HepG2 (cell line): Measurements from ENCODE around the gene CHRNB2. TPM values are rescaled to one million over a fixed set of nuclear protein-coding genes. Genes with fewer than 3 reads are reported as not detected.

Experiments used
- AFF4 ChIP-seq: sonication (generic); formaldehyde crosslinking; IDR thresholded peaks from 2 replicates; pipeline ENCODE4 v1.4.0; 2020; ENCODE audit warnings: missing genetic modification reagents
- CREM ChIP-seq, 2 experiments: sonication (generic) in 1 of 2; formaldehyde crosslinking in 1 of 2; IDR thresholded peaks; 2 replicates each; pipeline versions ENCODE4 v1.4.0 to v1.6.1; 2016 to 2020; ENCODE audit warnings: antibody characterized with exemption in 1 of 2, mild to moderate bottlenecking in 1 of 2, missing genetic modification reagents in 1 of 2
- DNMT3B ChIP-seq: conservative IDR thresholded peaks from 2 replicates; pipeline ENCODE4 v1.6.1; 2016; ENCODE audit warnings: missing biosample characterization, control low read depth
- FOXO4 ChIP-seq: sonication (generic); formaldehyde crosslinking; conservative IDR thresholded peaks from 2 replicates; pipeline ENCODE4 v1.8.1; 2023; ENCODE audit warnings: missing genetic modification reagents
- KDM4B ChIP-seq: sonication (generic); formaldehyde crosslinking; IDR thresholded peaks from 2 replicates; pipeline ENCODE4 v1.4.0; 2020; ENCODE audit warnings: missing genetic modification reagents
- MEIS2 ChIP-seq: sonication (generic); formaldehyde crosslinking; IDR thresholded peaks from 2 replicates; pipeline ENCODE4 v1.9.0; 2021; ENCODE audit warnings: mild to moderate bottlenecking, missing genetic modification reagents
- RBM22 ChIP-seq: fragments of 200-400 bp; formaldehyde crosslinking; optimal IDR thresholded peaks from 2 replicates; pipeline ENCODE3; 2017; ENCODE audit warnings: mild to moderate bottlenecking, low read length, moderate library complexity
- SALL1 ChIP-seq: sonication (generic); formaldehyde crosslinking; IDR thresholded peaks from 2 replicates; pipeline ENCODE4 v1.8.0; 2022; ENCODE audit warnings: mild to moderate bottlenecking, missing genetic modification reagents
- ZFP36L2 ChIP-seq: sonication (generic); formaldehyde crosslinking; IDR thresholded peaks from 2 replicates; pipeline ENCODE4 v1.4.0; 2020; ENCODE audit warnings: missing genetic modification reagents
- ZNF234 ChIP-seq: sonication (generic); formaldehyde crosslinking; conservative IDR thresholded peaks from 2 replicates; pipeline ENCODE4 v1.5.1; 2020; ENCODE audit warnings: mild to moderate bottlenecking, missing genetic modification reagents
- ZNF280D ChIP-seq: sonication (generic); formaldehyde crosslinking; IDR thresholded peaks from 2 replicates; pipeline ENCODE4 v1.5.1; 2020; ENCODE audit warnings: mild to moderate bottlenecking, missing genetic modification reagents
- ZNF563 ChIP-seq: sonication (generic); formaldehyde crosslinking; IDR thresholded peaks from 2 replicates; pipeline ENCODE4 v1.8.0; 2022; ENCODE audit warnings: mild to moderate bottlenecking, moderate library complexity, missing genetic modification reagents
- ZNF775 ChIP-seq: sonication (generic); formaldehyde crosslinking; IDR thresholded peaks from 2 replicates; pipeline ENCODE4 v1.4.0; 2020; ENCODE audit warnings: missing genetic modification reagents, mild to moderate bottlenecking, moderate library complexity, borderline replicate concordance
- polyA plus RNA-seq, 8 experiments: library from polyadenylated mRNA; depleted of rRNA in 3 of 8; stranded (reverse) in 7 of 8; unstranded in 1 of 8; fragments of >200 nt; fragmentation: Illumina TruSeq in 4 of 8; extraction: Trizol in 4 of 8; gene quantifications; 2 replicates each; pipeline versions ENCODE4 v1.2.1 to v1.2.3, GENCODE V29; 2011 to 2016; ENCODE audit warnings: low read depth in 4 of 8, missing spikeins in 1 of 8, mixed read lengths in 1 of 8; ENCODE audit not compliant: insufficient read depth in 1 of 8
- total RNA-seq, 5 experiments: library from RNA; depleted of rRNA; stranded (reverse); fragments of >200 nt; fragmentation: Illumina TruSeq; extraction: Trizol; gene quantifications; 2 replicates each; pipeline ENCODE4 v1.2.3, GENCODE V29; 2016; ENCODE audit warnings: low read depth in 1 of 5

CHRNB2 gene
- total and polyA plus RNA-seq, 2 of the 13 experiments (the other 11 are each of a cell fraction or from before 2014, with no cell fraction given): 0.03 to 0.07 TPM

- TF ChIP-seq ZNF775 (peak; percentile 77; the same call in 1 of the 2 replicates), ZNF563 (peak; percentile 99), ZNF234 (peak; percentile 93), CREM (IDR thresholded peaks at IDR 0.05) (peak; percentile 71), CREM (CRISPR knock-in tag; IDR thresholded peaks at IDR 0.05) (no peak), DNMT3B (CRISPR knock-in tag) (peak; percentile 98), ZFP36L2 (CRISPR knock-in tag) (peak; percentile 58; the same call in 1 of the 2 replicates), KDM4B (CRISPR knock-in tag) (peak; percentile 64; the same call in 1 of the 2 replicates), ZNF280D (CRISPR knock-in tag) (peak; percentile 93), AFF4 (CRISPR knock-in tag) (0 out of 2 replicates have a peak, but pooled peaks have one; percentile 41), FOXO4 (CRISPR knock-in tag) (0 out of 2 replicates have a peak, but pooled peaks have one; percentile 38), SALL1 (CRISPR knock-in tag) (peak; percentile 99), MEIS2 (CRISPR knock-in tag) (peak; percentile 82; the same call in 1 of the 2 replicates), RBM22 (no peak)
Measured at GRCh38 chr1:154558720-154559465, 8.7 kb upstream of the CHRNB2 start (continued).
